B cell (primary cell): ENCODE data around the gene MID1IP1. TPM values are rescaled to one million over a fixed set of nuclear protein-coding genes. Genes with fewer than 3 reads are reported as not detected.

ENCODE experiments used
- ATAC-seq: fragments of 200-7000 bp; cut with Tn5 transposase; one replicate; pipeline ENCODE4 v1.10.0; 2021; ENCODE audit warnings: low read depth, mild to moderate bottlenecking, moderate number of reproducible peaks, moderate library complexity
- CTCF ChIA-PET: fragments of 350-600 bp; sonication (Branson Sonifier 250); formaldehyde crosslinking; loops from one replicate; lab custom pipeline; 2021; ENCODE audit warnings: antibody characterized with exemption, inconsistent platforms; lab: Charles Lee
- POLR2A ChIA-PET: fragments of 350-600 bp; sonication (Branson Sonifier 250); formaldehyde crosslinking; loops from one replicate; lab custom pipeline; 2021; ENCODE audit warnings: antibody characterized with exemption; lab: Charles Lee
- DNase-seq: peaks from one replicate; pipeline ENCODE4 v3.0.0; 2013
- H2AFZ ChIP-seq: 2 replicates; pipeline ENCODE4 v1.6.1; 2012; ENCODE audit warnings: mild to moderate bottlenecking, low read depth, low read length; ENCODE audit not compliant: insufficient read depth, poor library complexity, severe bottlenecking
- H3K27ac ChIP-seq, 2 donors: 1 replicate in 1 of 2; 2 replicates in 1 of 2; pipeline ENCODE4 v1.5.1; 2012 to 2013; ENCODE audit warnings: low read length in 2 of 2, mild to moderate bottlenecking in 2 of 2, moderate library complexity in 1 of 2
- H3K27me3 ChIP-seq, 4 experiments: fragments of 200-600 bp in 1 of 4; sonication (generic) in 1 of 4; replicated peaks in 1 of 4; 1 replicate in 2 of 4; 2 replicates in 2 of 4; pipeline versions ENCODE4 v1.6.1 to v1.7.0; 2013 to 2016; ENCODE audit warnings: low read length in 3 of 4, mild to moderate bottlenecking in 2 of 4, mixed read lengths in 1 of 4, moderate library complexity in 1 of 4; ENCODE audit not compliant: insufficient read depth in 4 of 4, control insufficient read depth in 3 of 4; ENCODE audit errors: control extremely low read depth in 1 of 4
- H3K36me3 ChIP-seq, 2 experiments: replicated peaks in 1 of 2; 1 replicate in 1 of 2; 2 replicates in 1 of 2; pipeline versions ENCODE4 v1.6.1 to v1.7.1; 2013; ENCODE audit warnings: low read length in 1 of 2; ENCODE audit not compliant: insufficient read depth in 2 of 2, control insufficient read depth in 1 of 2; ENCODE audit errors: control extremely low read depth in 1 of 2, extremely low read depth in 1 of 2
- H3K4me1 ChIP-seq, 2 donors: fragments of 200-600 bp in 1 of 2; sonication (generic) in 1 of 2; 1 replicate in 1 of 2; 2 replicates in 1 of 2; pipeline versions ENCODE4 v1.5.1 to v1.6.1; 2013 to 2017; ENCODE audit warnings: low read length in 2 of 2; ENCODE audit not compliant: control insufficient read depth in 2 of 2, insufficient read depth in 2 of 2
- H3K4me2 ChIP-seq: replicated peaks from 2 replicates; pipeline ENCODE3; 2012; ENCODE audit warnings: mild to moderate bottlenecking, low read depth, low read length; ENCODE audit not compliant: poor library complexity, severe bottlenecking
- H3K4me3 ChIP-seq, 5 experiments: fragments of 200-600 bp in 1 of 5; sonication (generic) in 1 of 5; 1 replicate in 3 of 5; 2 replicates in 2 of 5; pipeline versions ENCODE4 v1.5.1 to v1.7.0; 2011 to 2016; ENCODE audit warnings: low read length in 4 of 5, mild to moderate bottlenecking in 4 of 5, low read depth in 2 of 5, control low read depth in 1 of 5, moderate library complexity in 1 of 5; ENCODE audit not compliant: insufficient read depth in 1 of 5; ENCODE audit errors: control extremely low read depth in 1 of 5, extremely low read depth in 1 of 5
- H3K79me2 ChIP-seq: fragments of 200-600 bp; sonication (generic); one replicate; pipeline ENCODE4 v1.6.0; 2016; ENCODE audit warnings: low read length; ENCODE audit not compliant: control insufficient read depth, insufficient read depth
- H3K9ac ChIP-seq: fragments of 200-600 bp; sonication (generic); 2 replicates; pipeline ENCODE4 v1.6.1; 2017; ENCODE audit warnings: mild to moderate bottlenecking, low read length, moderate library complexity
- H3K9me3 ChIP-seq, 3 donors: one replicate each; pipeline versions ENCODE4 v1.6.1 to v1.7.1; 2013; ENCODE audit warnings: low read length in 2 of 3; ENCODE audit not compliant: control insufficient read depth in 2 of 3, insufficient read depth in 1 of 3; ENCODE audit errors: control extremely low read depth in 1 of 3
- H4K20me1 ChIP-seq: 2 replicates; pipeline ENCODE4 v1.6.0; 2012; ENCODE audit warnings: mild to moderate bottlenecking, low read length; ENCODE audit not compliant: insufficient read depth, control insufficient read depth, poor library complexity, severe bottlenecking
- H3K27ac Mint-ChIP-seq: one replicate; pipeline ENCODE4 v1.8.0; 2021; ENCODE audit warnings: mixed read lengths
- H3K27me3 Mint-ChIP-seq: one replicate; pipeline ENCODE4 v1.8.0; 2021; ENCODE audit warnings: mixed read lengths
- H3K4me1 Mint-ChIP-seq: one replicate; pipeline ENCODE4 v1.8.0; 2021; ENCODE audit warnings: mixed read lengths
- H3K4me3 Mint-ChIP-seq: one replicate; pipeline ENCODE4 v1.8.0; 2021; ENCODE audit warnings: mixed read lengths
- H3K9me3 Mint-ChIP-seq: one replicate; pipeline ENCODE4 v1.8.0; 2022; ENCODE audit warnings: mixed read lengths; ENCODE audit not compliant: insufficient read depth
- CTCF ChIP-seq: fragments of 200-600 bp; IDR thresholded peaks from one replicate; pipeline ENCODE4 v1.8.0; 2022; ENCODE audit warnings: antibody characterized with exemption, mild to moderate bottlenecking
- EZH2 ChIP-seq: IDR thresholded peaks from 2 replicates; pipeline ENCODE4 v1.6.1; 2012; ENCODE audit warnings: borderline replicate concordance, low read depth, mild to moderate bottlenecking, moderate library complexity, low read length; ENCODE audit not compliant: insufficient read depth, poor library complexity, severe bottlenecking
- WGBS: methylation state at CpG from one replicate; pipeline ENCODE4 v1.1.5; 2013; ENCODE audit warnings: missing lambda C conversion rate; ENCODE audit not compliant: insufficient coverage; 5-methylcytosine and 5-hydroxymethylcytosine counted together
- intact Hi-C: fragments of 100-400 bp; cut with micrococcal nuclease; formaldehyde crosslinking; loops from one replicate; pipeline ENCODE4 v1.10.0; 2022
- polyA plus RNA-seq: library from polyadenylated mRNA; depleted of rRNA; stranded (reverse); fragments of >200 nt; gene quantifications from 2 replicates; pipeline ENCODE4 v1.2.3, GENCODE V29; 2012
- total RNA-seq, 2 donors: library from RNA; stranded (reverse); fragments of 120-200 nt in 1 of 2; gene quantifications; 1 replicate in 1 of 2; 2 replicates in 1 of 2; pipeline versions ENCODE4 v1.2.3 to v1.2.4, GENCODE V29; 2013 to 2022

MID1IP1 gene
- total and polyA plus RNA-seq, 2 donors (not counting 1 experiment from before 2014, with no cell fraction given): 28.2 to 46.2 TPM

- Histone ChIP-seq H4K20me1 (no peaks in the 10 kb centered on the region), H3K27me3 (peaks cover 0 to 3% (median 0%) of the 10 kb centered on the region in 4 experiments), H3K9ac (no peak overlapping the region), H3K27ac (no peak overlapping the region), H3K9me3 (no peaks in the 10 kb centered on the region), H3K4me2 (no peak overlapping the region), H2AFZ (no peak overlapping the region), H3K79me2 (no peaks in the 10 kb centered on the region), H3K4me1 (peaks cover 0 to 13% of the 10 kb centered on the region in 2 donors), H3K4me3 (no peak overlapping the region), H3K36me3 (no peaks in the 10 kb centered on the region)
- CTCF ChIA-PET: no interaction called here
- H3K4me1 Mint-ChIP-seq: peaks cover 14% of the 10 kb centered on the region
- intact Hi-C loops: no loop called here
- POLR2A ChIA-PET: no interaction called here
- no peak overlapping the region for H3K4me3 Mint-ChIP-seq
- peaks cover 3% of the 10 kb centered on the region for H3K27me3 Mint-ChIP-seq
- H3K27ac Mint-ChIP-seq: no peak overlapping the region
- DNase-seq: no peak
- H3K9me3 Mint-ChIP-seq: no peaks in the 10 kb centered on the region
- no peak for ATAC-seq
- TF ChIP-seq CTCF (no peak), EZH2 (no peak)
Observed at GRCh38 chrX:38796946-38797345, 4.3 kb upstream of the MID1IP1 start.

GRCh38 chrX:38798956-38799355, 2.3 kb upstream of the MID1IP1 start:
- intact Hi-C loops: no loop called here
- POLR2A ChIA-PET: no interaction called here
- ATAC-seq: no peak

More at GRCh38 chrX:38798956-38799355, 2.3 kb upstream of the MID1IP1 start:
- TF ChIP-seq CTCF (no peak), EZH2 (no peak)
- WGBS: no CpG with 5 or more reads among the region's 1 CpG
- Histone ChIP-seq H4K20me1 (no peaks in the 10 kb centered on the region), H3K9ac (no peak overlapping the region), H3K9me3 (no peaks in the 10 kb centered on the region), H3K4me3 (no peak overlapping the region), H3K27me3 (peaks cover 0 to 3% (median 0%) of the 10 kb centered on the region in 4 experiments), H3K4me2 (no peak overlapping the region), H3K79me2 (peaks cover 9% of the 10 kb centered on the region), H3K27ac (no peak overlapping the region), H2AFZ (no peak overlapping the region), H3K4me1 (peaks cover 14 to 23% of the 10 kb centered on the region in 2 donors), H3K36me3 (no peaks in the 10 kb centered on the region)
- Mint-ChIP-seq H3K4me3 (no peak overlapping the region), H3K4me1 (peaks cover 23% of the 10 kb centered on the region), H3K27me3 (peaks cover 3% of the 10 kb centered on the region), H3K9me3 (no peaks in the 10 kb centered on the region), H3K27ac (no peak overlapping the region)
- no peak for DNase-seq
- CTCF ChIA-PET: interaction anchor here (1.1 kb wide), 1 partner anchor 350 kb away, joined by 3 read pairs; no protein-coding TSS in a partner anchor
